Adipocyte (in vitro differentiated cells): Measurements from ENCODE around the gene HAUS1.
"Not testable (repeated sequence)": the region's sequence is repeated elsewhere in the genome, so short reads cannot be mapped to it uniquely, and the experiment has no call there.

ENCODE experiments used
- DNase-seq: peaks from one replicate; pipeline ENCODE4 v3.0.0-alpha.2; 2015; ENCODE audit warnings: low read depth
- H3K27me3 ChIP-seq: replicated peaks from 2 replicates; pipeline ENCODE4 v1.7.0; 2013; ENCODE audit warnings: mild to moderate bottlenecking, low read length, moderate library complexity; ENCODE audit not compliant: control insufficient read depth, insufficient read depth
- H3K36me3 ChIP-seq: 2 replicates; pipeline ENCODE4 v1.7.0; 2013; ENCODE audit warnings: low read length, mild to moderate bottlenecking, moderate library complexity; ENCODE audit not compliant: control insufficient read depth, insufficient read depth, severe bottlenecking
- H3K4me1 ChIP-seq: 2 replicates; pipeline ENCODE4 v1.7.0; 2013; ENCODE audit warnings: mild to moderate bottlenecking, low read length, moderate library complexity; ENCODE audit not compliant: control insufficient read depth, insufficient read depth
- H3K4me3 ChIP-seq: 2 replicates; pipeline ENCODE4 v1.7.0; 2013; ENCODE audit warnings: mild to moderate bottlenecking, low read length, moderate library complexity
- H3K9ac ChIP-seq: 2 replicates; pipeline ENCODE4 v1.7.0; 2013; ENCODE audit warnings: mild to moderate bottlenecking, low read length, moderate library complexity
- H3K9me3 ChIP-seq: 2 replicates; pipeline ENCODE4 v1.7.0; 2013; ENCODE audit warnings: mild to moderate bottlenecking, low read length, moderate library complexity; ENCODE audit not compliant: control insufficient read depth

HAUS1 gene

GRCh38 chr18:46096651-46097300, 7.4 kb upstream of the HAUS1 start:
- Histone ChIP-seq H3K9ac (peak overlapping the region; percentile 99), H3K27me3 (no peaks in the 10 kb centered on the region), H3K4me3 (peak overlapping the region; percentile 100), H3K4me1 (peaks cover 23% of the 10 kb centered on the region), H3K9me3 (no peaks in the 10 kb centered on the region), H3K36me3 (peaks cover 27% of the 10 kb centered on the region)
- DNase-seq, result peak; percentile 24

- Histone ChIP-seq H3K27me3 (no peaks in the 10 kb centered on the region), H3K9ac (peak overlapping the region; percentile 99), H3K36me3 (peaks cover 22% of the 10 kb centered on the region), H3K9me3 (no peaks in the 10 kb centered on the region), H3K4me3 (peak overlapping the region; percentile 100), H3K4me1 (peaks cover 23% of the 10 kb centered on the region)
- DNase-seq, result no peak
Observed at GRCh38 chr18:46097431-46097800, 6.8 kb upstream of the HAUS1 start.

- Histone ChIP-seq H3K36me3 (peaks cover 16% of the 10 kb centered on the region), H3K9me3 (no peaks in the 10 kb centered on the region), H3K4me1 (peaks cover 23% of the 10 kb centered on the region), H3K27me3 (no peaks in the 10 kb centered on the region), H3K9ac (peak within 1 kb of the TSS; percentile 99), H3K4me3 (peak within 1 kb of the TSS; percentile 100)
- peak; percentile 91 for DNase-seq
Observed at GRCh38 chr18:46097801-46098615, 6.2 kb upstream of the HAUS1 start, which contains the start of gene ATP5F1A. Gene ATP5F1A (minus strand): TSS chr18:46098296. CDS start chr18:46098231, 65 bp downstream.

DNA sequence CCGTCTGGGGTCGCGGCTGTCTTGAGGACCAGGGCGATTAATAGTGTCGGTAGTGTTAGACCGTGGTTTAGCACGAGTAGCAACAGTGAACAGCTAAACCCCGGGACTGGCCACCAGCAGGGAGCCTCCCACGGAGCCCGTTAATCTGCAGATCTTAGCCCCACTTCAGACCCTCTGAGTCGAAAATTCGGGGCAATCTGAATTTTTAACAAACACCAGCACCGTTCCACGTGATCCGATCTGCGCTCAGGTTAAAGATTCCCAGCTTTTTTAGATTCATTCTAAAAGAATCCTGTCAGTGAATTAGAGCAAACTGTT, 5.6 kb upstream of the HAUS1 start:
- H3K9me3 ChIP-seq, result no peaks in the 10 kb centered on the region
- peak overlapping the region; percentile 99 for H3K9ac ChIP-seq
- H3K36me3 ChIP-seq, result peaks cover 10% of the 10 kb centered on the region
- no peak for DNase-seq
- H3K4me3 ChIP-seq, result peak overlapping the region; percentile 100
- peaks cover 23% of the 10 kb centered on the region for H3K4me1 ChIP-seq
- no peaks in the 10 kb centered on the region for H3K27me3 ChIP-seq

DNA sequence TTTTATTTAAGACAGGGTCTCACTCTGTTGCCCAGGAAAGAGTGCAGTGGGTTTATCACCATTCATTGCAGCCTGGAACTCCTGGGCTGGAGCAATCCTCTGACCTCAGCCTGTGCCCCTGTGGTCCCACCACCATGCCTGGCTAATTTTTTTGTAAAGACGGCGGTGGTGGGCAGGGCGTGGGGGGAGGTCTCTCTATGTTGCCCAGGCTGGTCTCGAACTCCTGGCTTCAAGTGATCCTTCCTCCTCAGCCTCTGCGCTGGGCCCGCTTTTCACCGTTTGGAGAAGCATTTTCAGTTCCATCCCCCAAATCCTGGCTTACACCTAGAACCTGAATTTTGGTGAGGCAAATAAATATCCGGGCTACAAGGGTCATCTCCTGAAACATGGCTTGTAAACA, 4.7 kb upstream of the HAUS1 start:
- Histone ChIP-seq H3K9me3 (no peaks in the 10 kb centered on the region), H3K9ac (no peak overlapping the region), H3K4me3 (no peak overlapping the region), H3K36me3 (peaks cover 4% of the 10 kb centered on the region), H3K4me1 (peaks cover 23% of the 10 kb centered on the region), H3K27me3 (no peaks in the 10 kb centered on the region)
- no peak for DNase-seq

DNA sequence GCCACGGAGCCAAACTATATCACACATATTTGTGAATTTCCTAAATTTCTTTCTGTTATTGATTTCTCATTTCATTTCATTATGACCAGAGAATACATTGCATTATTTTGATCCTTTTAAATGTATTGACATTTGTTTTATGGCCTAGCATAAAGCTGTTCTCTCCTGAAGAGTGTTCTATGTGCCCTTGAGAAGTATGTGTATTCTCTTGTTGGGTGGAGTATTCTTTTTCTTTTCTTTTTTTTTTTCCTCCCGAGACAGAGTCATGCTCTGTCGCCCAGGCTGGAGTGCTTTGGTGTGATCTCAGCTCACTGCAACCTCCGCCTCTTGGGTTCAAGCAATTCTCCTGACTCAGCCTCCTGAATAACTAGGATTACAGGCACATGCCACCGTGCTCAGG, 5.2 kb downstream of the HAUS1 start:
- Histone ChIP-seq H3K36me3 (peaks cover 15% of the 10 kb centered on the region), H3K4me3 (no peak overlapping the region), H3K4me1 (peaks cover 2% of the 10 kb centered on the region), H3K9ac (no peak overlapping the region), H3K27me3 (no peaks in the 10 kb centered on the region), H3K9me3 (no peaks in the 10 kb centered on the region)
- DNase-seq, result no peak

DNA sequence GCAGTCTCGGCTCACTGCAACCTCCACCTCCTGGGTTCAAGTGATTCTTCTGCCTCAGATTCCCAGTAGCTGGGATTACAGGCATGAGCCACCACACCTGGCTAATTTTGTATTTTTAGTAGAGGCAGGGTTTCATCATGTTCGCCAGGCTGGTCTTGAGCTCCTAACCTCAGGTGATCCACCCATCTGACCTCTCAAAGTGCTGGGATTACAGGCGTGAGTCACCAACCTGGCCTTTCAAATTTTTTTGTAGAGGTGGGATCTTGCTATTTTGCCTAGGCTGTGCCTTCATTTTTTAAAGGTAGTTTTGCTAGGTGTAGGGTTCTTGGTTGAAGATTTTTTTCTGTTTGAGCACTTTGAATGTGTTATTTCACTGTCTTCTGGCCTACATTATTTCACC, 6.2 kb downstream of the HAUS1 start:
- Histone ChIP-seq H3K27me3 (no peaks in the 10 kb centered on the region), H3K36me3 (peaks cover 20% of the 10 kb centered on the region), H3K4me3 (no peak overlapping the region), H3K4me1 (no peaks in the 10 kb centered on the region), H3K9ac (no peak overlapping the region), H3K9me3 (no peaks in the 10 kb centered on the region)
- no peak for DNase-seq

- DNase-seq, result no peak
- peaks cover 23% of the 10 kb centered on the region for H3K36me3 ChIP-seq
- H3K9me3 ChIP-seq, result no peaks in the 10 kb centered on the region
- H3K9ac ChIP-seq, result no peak overlapping the region
- H3K4me3 ChIP-seq, result no peak overlapping the region
- H3K4me1 ChIP-seq, result no peaks in the 10 kb centered on the region
- no peaks in the 10 kb centered on the region for H3K27me3 ChIP-seq
Observed at GRCh38 chr18:46113751-46114150, 9.6 kb downstream of the HAUS1 start.

DNA sequence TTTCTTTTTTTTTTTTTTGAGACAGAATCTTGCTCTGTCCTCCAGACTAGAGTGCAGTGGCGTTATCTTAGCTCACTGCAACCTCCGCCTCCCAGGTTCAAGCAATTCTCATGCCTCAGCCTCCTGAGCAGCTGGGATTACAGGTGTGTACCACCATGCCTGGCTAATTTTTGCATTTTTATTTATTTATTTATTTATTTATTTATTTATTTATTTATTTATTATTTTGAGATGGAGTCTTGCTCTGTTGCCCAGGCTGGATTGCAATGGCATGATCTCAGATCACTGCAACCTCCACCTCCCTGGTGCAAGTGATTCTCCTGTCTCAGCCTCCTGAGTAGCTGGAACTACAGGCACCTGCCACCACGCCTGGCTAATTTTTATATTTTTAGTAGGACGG, 22.4 kb downstream of the HAUS1 start:
- H3K27me3 ChIP-seq, H3K9me3 ChIP-seq, DNase-seq, H3K4me3 ChIP-seq, H3K4me1 ChIP-seq, H3K9ac ChIP-seq: not testable (repeated sequence)
- peaks cover 41% of the 10 kb centered on the region for H3K36me3 ChIP-seq

- Histone ChIP-seq H3K9me3 (no peaks in the 10 kb centered on the region), H3K9ac (no peak overlapping the region), H3K27me3 (no peaks in the 10 kb centered on the region), H3K4me3 (no peak overlapping the region), H3K36me3 (peaks cover 23% of the 10 kb centered on the region), H3K4me1 (peaks cover 4% of the 10 kb centered on the region)
- DNase-seq, result no peak
Observed at GRCh38 chr18:46130061-46130460, 25.9 kb downstream of the HAUS1 start.

DNA sequence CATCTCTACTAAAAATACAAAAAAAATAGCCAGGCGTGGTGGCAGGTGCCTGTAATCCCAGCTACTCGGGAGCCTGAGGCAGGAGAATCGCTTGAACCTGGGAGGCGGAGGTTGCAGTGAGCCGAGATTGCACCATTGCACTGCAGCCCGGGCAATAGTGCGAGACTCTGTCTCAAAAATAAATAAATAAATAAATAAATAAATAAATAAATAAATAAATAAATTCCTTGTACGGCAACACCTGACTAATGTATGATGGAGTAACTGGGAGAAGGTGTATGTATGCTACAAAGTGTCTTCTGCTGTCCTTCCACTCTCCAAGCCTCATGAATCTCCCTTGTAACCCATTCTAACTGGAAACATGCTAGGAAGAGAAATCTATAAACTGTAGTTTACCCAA, 26.4 kb downstream of the HAUS1 start:
- peaks cover 23% of the 10 kb centered on the region for H3K36me3 ChIP-seq
- not testable (repeated sequence) for H3K4me3 ChIP-seq, H3K9me3 ChIP-seq, H3K9ac ChIP-seq, H3K4me1 ChIP-seq, DNase-seq, H3K27me3 ChIP-seq
